ENCODE measurements around the gene SIK1.
"Not testable (repeated sequence)": the region's sequence is repeated elsewhere in the genome, so short reads cannot be mapped to it uniquely, and the experiment has no call there.

GRCh38 chr21:43414576-43414975 is 12.4 kb downstream of the SIK1 start:
- TF ChIP-seq AR (CRISPR knock-in tag; IDR thresholded peaks at IDR 0.05); SP1 (CRISPR knock-in tag; conservative IDR thresholded peaks at IDR 0.05); TEAD4 (CRISPR knock-in tag; IDR thresholded peaks at IDR 0.05); MAX (CRISPR knock-in tag; IDR thresholded peaks at IDR 0.05); MYBL2 (CRISPR knock-in tag; IDR thresholded peaks at IDR 0.05); JUN (CRISPR knock-in tag; IDR thresholded peaks at IDR 0.05); NR2C2 (CRISPR knock-in tag; IDR thresholded peaks at IDR 0.05); ZNF416 (CRISPR knock-in tag; IDR thresholded peaks at IDR 0.05); RELA (CRISPR knock-in tag; IDR thresholded peaks at IDR 0.05; ENCODE audit: borderline replicate concordance); ZNF532 (CRISPR knock-in tag; IDR thresholded peaks at IDR 0.05; ENCODE audit: borderline replicate concordance); FOXP1 (CRISPR knock-in tag; IDR thresholded peaks at IDR 0.05; ENCODE audit: borderline replicate concordance): not testable (repeated sequence)
- TF ChIP-seq, protein P1, sequence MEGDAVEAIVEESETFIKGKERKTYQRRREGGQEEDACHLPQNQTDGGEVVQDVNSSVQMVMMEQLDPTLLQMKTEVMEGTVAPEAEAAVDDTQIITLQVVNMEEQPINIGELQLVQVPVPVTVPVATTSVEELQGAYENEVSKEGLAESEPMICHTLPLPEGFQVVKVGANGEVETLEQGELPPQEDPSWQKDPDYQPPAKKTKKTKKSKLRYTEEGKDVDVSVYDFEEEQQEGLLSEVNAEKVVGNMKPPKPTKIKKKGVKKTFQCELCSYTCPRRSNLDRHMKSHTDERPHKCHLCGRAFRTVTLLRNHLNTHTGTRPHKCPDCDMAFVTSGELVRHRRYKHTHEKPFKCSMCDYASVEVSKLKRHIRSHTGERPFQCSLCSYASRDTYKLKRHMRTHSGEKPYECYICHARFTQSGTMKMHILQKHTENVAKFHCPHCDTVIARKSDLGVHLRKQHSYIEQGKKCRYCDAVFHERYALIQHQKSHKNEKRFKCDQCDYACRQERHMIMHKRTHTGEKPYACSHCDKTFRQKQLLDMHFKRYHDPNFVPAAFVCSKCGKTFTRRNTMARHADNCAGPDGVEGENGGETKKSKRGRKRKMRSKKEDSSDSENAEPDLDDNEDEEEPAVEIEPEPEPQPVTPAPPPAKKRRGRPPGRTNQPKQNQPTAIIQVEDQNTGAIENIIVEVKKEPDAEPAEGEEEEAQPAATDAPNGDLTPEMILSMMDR (IDR thresholded peaks at IDR 0.05): not testable (repeated sequence)

All from WTC11 (cell line).